22Rv1 (cell line): ENCODE results near the gene MYRIP.
"Not testable (repeated sequence)": the region's sequence is repeated elsewhere in the genome, so short reads cannot be mapped to it uniquely, and the experiment has no call there.

ENCODE experiments used
- H3K27ac ChIP-seq: fragments of 450-650 bp; 2 replicates; pipeline ENCODE4 v1.5.1; 2017
- ZFX ChIP-seq: fragments of 450-650 bp; IDR thresholded peaks from 2 replicates; pipeline ENCODE4 v1.6.1; 2017; ENCODE audit warnings: antibody characterized with exemption, borderline replicate concordance
- TF ChIP-seq, protein P1 (sequence below): fragments of 450-650 bp; IDR thresholded peaks from 2 replicates; pipeline ENCODE4 v1.5.1; 2017; ENCODE audit warnings: mild to moderate bottlenecking

Gene MYRIP

DNA sequence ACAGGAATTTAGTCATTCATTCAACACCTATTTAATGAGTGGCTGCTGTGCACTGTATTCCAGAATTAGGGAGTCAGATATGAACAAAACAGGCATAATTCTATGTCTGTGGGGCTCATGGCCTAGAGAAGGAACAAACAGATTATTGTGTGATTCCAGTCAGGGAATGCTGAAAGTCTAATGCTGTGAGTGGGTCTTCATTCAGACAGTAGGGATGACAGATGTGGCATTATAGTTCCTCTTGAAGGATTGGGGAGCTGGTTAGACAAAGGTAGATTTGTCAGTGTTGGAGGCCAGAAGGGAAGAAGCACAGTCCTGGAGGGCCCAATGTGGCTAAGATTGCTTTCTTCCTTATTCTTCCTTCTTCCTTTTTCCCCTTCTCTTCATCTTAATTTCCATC is 273.7 kb downstream of the MYRIP start:
- TF ChIP-seq, protein P1, sequence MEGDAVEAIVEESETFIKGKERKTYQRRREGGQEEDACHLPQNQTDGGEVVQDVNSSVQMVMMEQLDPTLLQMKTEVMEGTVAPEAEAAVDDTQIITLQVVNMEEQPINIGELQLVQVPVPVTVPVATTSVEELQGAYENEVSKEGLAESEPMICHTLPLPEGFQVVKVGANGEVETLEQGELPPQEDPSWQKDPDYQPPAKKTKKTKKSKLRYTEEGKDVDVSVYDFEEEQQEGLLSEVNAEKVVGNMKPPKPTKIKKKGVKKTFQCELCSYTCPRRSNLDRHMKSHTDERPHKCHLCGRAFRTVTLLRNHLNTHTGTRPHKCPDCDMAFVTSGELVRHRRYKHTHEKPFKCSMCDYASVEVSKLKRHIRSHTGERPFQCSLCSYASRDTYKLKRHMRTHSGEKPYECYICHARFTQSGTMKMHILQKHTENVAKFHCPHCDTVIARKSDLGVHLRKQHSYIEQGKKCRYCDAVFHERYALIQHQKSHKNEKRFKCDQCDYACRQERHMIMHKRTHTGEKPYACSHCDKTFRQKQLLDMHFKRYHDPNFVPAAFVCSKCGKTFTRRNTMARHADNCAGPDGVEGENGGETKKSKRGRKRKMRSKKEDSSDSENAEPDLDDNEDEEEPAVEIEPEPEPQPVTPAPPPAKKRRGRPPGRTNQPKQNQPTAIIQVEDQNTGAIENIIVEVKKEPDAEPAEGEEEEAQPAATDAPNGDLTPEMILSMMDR, result no peak
- no peak for TF ChIP-seq ZFX
- H3K27ac ChIP-seq, result no peak overlapping the region

DNA sequence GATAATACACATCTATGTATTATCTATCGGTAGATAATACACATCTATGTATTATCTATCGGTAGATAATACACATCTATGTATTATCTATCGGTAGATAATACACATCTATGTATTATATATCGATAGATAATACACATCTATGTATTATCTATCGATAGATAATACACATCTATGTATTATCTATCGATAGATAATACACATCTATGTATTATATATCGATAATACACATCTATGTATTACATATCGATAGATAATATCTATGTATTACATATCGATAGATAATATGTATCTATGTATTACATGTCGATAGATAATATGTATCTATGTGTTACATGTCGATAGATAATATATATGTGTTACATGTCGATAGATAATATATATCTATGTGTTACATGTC is 275.0 kb downstream of the MYRIP start:
- not testable (repeated sequence) for H3K27ac ChIP-seq

DNA sequence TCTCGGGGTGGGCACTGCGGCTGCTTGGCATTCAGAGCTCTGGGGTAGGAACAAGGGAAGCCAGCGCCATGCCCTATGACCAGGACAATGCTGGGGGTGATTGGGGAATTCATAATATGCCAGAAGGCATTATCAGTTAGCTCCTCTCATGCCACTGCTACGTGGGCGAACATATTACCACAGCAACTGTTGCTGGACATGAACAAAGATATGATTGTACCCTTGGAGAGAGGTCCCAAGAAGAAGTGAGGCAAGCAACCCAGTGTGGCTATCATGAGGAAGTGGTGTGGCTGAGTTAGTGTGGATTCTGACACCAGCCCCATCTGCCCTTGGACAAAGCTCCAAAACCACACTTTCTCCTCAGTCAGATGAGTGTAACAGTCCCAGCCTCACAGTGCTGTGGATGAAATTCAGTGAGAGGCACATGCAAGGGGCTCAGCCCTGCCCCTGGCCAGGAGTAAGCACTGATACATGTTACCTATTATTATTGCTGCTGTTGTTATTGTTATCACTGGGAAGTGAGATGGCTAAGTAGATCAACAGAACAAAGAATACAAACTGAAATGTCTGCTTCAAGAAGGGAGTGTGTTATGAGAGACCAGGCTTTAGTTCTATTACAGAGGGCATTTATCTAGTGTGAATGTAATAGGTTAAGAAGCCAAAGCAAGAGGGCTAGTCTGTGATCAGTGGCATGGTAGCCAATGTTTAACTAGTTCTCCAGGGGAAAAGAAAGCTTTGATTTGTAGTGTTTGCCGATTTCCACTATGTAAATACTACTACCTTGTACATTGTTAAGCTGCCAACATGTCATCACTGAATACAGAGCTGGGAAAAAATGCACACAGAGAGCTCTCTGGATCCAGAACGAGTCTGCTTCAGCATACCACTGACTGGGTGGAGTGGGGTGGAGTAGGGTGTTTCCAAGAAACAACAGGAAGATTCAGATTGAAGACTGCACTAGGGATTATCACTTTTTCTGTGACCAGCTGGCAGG is 277.8 kb downstream of the MYRIP start:
- TF ChIP-seq ZFX, result no peak
- TF ChIP-seq, protein P1, result no peak
- no peak overlapping the region for H3K27ac ChIP-seq

DNA sequence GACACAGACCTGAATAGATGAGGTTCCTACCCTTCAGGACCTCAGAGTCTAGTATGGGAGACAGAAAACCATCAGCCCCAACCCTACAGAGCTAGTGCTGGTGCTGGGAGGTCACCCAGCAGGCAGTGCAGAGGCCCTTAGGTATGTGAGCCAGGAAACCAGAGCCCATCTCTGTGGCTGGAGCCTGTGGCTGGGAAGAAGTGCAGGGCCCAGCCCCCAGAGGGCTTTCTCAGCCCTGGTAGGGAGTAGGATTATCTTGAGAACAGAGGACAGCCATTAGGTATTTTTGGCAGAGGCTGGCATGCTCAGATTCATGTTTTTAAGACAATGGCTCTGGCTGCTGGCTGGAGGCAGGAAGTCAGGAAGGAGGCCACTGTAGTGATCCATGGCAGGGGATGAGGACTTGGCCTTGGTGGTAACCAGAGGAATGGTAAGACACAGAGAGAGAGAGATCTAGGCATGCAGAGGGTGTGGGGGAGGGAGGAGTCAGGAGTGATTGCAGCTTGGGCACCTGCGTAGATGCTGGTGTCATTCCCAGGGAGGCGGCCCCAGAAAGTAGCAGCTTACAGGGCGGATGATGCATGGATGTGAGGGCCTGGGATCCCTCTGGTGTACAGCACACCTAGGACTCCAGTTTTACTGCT is 279.2 kb downstream of the MYRIP start:
- TF ChIP-seq, protein P1, result no peak
- TF ChIP-seq ZFX, result no peak
- no peak overlapping the region for H3K27ac ChIP-seq

DNA sequence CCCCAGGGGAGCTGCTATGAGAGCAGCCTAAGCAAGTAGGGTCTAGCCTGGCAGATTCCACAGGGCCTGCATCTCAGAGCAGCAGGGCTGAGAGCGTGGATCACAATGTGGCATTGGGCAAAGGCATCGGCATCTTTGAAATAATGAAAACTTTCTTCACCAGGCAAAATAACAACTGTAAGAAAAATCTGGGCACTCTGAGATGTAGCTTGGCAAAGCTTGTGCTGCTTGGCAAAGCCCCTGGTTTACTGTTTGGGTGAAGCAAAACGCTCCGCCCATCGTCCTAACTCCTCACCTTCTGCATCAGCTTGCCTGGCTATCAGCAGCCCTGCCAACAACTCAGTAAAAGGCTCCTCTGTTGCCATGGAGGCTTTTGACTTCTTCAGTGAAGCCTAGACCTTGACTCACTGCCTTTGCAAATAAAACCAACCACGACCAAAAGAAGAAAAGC is 287.3 kb downstream of the MYRIP start:
- TF ChIP-seq ZFX, result no peak
- TF ChIP-seq, protein P1, result no peak

DNA sequence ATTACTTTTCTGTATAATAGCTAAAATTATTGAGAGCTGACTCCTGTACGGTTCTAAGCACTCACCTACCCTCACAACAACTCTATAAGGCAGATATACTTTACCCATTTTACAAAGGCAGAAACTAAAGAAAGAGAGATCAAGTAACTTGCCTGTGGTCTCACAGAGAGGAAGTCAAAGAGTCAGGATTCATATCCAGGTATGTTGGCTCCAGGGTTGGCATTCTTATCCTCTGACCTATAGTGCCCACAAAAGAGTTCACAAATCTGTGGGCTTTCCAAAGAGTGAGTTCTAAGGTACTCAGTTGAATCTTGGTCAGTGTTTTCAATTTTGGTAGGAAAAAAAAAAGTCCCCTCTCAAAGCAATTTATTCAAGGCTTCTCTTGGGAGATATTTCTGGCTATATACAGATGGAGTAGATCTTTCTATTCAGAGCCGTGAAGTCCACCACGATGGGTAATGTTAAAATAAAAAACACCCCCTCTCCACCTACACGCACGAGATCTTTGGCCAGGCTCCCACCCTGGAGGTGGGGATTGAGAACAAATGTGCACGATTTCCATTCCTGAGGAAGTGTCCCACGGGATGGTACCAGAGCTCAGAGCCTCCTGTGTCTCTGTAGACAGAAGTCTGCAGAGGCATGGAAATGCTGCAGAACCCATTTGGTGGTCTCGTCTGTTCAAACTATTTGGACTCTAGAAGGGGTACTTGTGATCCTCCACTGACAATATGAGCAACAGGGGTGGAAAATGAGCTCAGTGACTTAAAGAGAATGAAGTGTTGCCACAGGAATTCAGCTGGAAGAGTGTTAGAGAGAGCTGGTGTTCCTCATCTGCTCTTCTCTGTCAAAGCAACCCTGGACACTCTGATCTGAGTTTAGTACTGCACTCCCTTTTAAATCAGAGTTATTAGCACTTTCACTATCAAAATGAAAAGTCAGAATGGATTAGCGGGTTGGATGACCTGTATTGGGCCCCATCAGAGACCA is 288.0 kb downstream of the MYRIP start:
- no peak overlapping the region for H3K27ac ChIP-seq
- TF ChIP-seq, protein P1, result no peak
- TF ChIP-seq ZFX, result no peak

More for the DNA sequence above, 287.3 kb downstream of the MYRIP start:
- no peak overlapping the region for H3K27ac ChIP-seq

DNA sequence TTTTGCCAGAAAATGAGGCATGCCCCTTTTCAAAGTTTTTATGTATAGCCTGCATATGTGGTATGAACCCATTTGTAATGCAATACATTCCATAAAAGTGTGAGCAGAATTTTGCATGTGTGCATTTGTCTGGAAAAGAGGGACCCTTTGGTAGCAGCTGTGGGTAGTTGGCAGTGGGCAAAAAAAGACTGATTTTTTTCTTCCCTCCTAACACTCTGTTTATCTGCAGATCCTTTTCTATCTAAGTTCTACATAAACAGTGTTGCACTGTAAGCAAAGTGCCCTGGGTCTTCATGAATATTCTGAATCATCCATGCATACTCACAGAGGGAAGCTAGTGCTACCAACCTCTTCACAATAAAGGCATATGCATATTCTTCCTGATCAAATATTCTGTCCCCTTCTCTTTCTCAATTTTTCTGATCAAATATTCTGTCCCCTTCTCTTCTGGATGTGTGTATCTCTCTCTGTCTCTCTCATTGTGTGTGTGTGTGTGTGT is 288.9 kb downstream of the MYRIP start:
- no peak overlapping the region for H3K27ac ChIP-seq
- TF ChIP-seq ZFX, result no peak
- TF ChIP-seq, protein P1, result no peak
